ENCODE measurements around the gene SLC5A9. TPM values are rescaled to one million over a fixed set of nuclear protein-coding genes. Genes with fewer than 3 reads are reported as not detected.

The SLC5A9 gene
- total RNA-seq, result not detected in 2 replicates

DNA sequence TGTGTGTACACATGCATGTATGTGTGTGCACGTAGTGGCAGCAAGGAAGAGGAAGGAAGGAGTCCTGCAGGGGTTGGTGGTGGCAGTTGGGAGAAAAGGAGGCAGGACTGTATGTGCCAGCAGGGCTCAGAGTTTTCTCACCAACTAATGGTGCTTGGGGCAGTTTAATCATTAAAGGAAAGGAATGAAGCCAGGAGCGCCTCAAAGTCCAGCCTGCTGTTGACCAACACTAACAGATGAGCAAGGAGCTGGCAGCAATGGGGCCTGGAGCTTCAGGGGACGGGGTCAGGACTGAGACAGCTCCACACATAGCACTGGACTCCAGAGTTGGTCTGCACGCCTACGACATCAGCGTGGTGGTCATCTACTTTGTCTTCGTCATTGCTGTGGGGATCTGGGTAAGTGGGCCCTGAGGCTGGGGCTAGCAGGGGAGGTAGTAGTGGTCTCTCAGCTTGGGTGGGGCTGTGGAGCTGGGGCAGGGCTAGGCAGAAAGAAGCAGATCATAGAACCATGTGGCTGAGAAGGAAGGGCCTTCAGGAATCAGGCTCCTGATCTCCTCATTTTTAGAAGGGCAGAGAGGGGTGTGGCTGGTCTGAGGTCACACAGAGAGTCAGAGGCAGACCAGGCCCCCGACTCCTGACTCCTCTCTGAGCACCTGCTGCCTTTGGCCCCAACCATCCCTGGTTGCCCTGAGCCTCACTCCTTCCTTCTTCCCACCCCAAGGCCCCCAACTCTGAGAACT is at the start of gene SLC5A9:
Gene SLC5A9, plus strand, starts transcription at position 216 of the 742 bp plus-strand sequence. Its CDS starts 21 bp downstream, at position 237.

Other genes starting within 250 kb of the SLC5A9 start
- gene TRABD2B, start 225.3 kb upstream of the SLC5A9 start, total RNA-seq, result 0.93 and 0.94 TPM in 2 replicates
- gene SPATA6, start 249.5 kb downstream of the SLC5A9 start, total RNA-seq, result 5.1 and 5.8 TPM in 2 replicates

All from pericardium fibroblast (primary cell).